Thoracic aorta (tissue), 2 donors: ENCODE data around the gene SMARCA4. TPM values are rescaled to one million over a fixed set of nuclear protein-coding genes. Genes with fewer than 3 reads are reported as not detected.

Experiments
- ATAC-seq: fragments of 150-250 bp; one replicate; pipeline ENCODE4 v1.8.0; 2017; ENCODE audit warnings: low read depth; ENCODE audit not compliant: insufficient number of reproducible peaks, low FRiP score
- DNase-seq: peaks from one replicate; pipeline ENCODE4 v3.0.0-alpha.2; 2020; ENCODE audit warnings: low spot score
- H3K27ac ChIP-seq, 2 donors: fragments of 200-600 bp; sonication (generic); 1 replicate in 1 of 2; 2 replicates in 1 of 2; pipeline ENCODE4 v1.5.1; 2016; ENCODE audit warnings: mild to moderate bottlenecking in 2 of 2, moderate library complexity in 2 of 2
- H3K27me3 ChIP-seq: fragments of 200-600 bp; sonication (generic); replicated peaks from 2 replicates; pipeline ENCODE4 v1.6.0; 2016; ENCODE audit warnings: mild to moderate bottlenecking; ENCODE audit not compliant: insufficient read depth
- H3K36me3 ChIP-seq: fragments of 200-600 bp; sonication (generic); one replicate; pipeline ENCODE4 v1.5.1; 2016
- H3K4me1 ChIP-seq, 2 donors: fragments of 200-600 bp; sonication (generic); 1 replicate in 1 of 2; 2 replicates in 1 of 2; pipeline versions ENCODE4 v1.5.1 to v1.6.0; 2016; ENCODE audit warnings: low read depth in 2 of 2, mild to moderate bottlenecking in 1 of 2; ENCODE audit not compliant: control insufficient read depth in 1 of 2
- H3K4me3 ChIP-seq: fragments of 200-600 bp; sonication (generic); 2 replicates; pipeline ENCODE4 v1.5.1; 2016; ENCODE audit warnings: mild to moderate bottlenecking
- H3K9me3 ChIP-seq: fragments of 200-600 bp; sonication (generic); 2 replicates; pipeline ENCODE4 v1.5.1; 2016
- CTCF ChIP-seq: fragments of 200-600 bp; sonication (generic); IDR thresholded peaks from one replicate; pipeline ENCODE4 v1.5.1; 2019; ENCODE audit warnings: antibody characterized with exemption
- total RNA-seq, 2 donors: library from RNA; depleted of rRNA; stranded (reverse); fragments of >200 nt; gene quantifications; one replicate each; pipeline versions ENCODE4 v1.1.0 to v1.2.3, GENCODE V29; 2016

SMARCA4 gene
- total RNA-seq, 2 donors from 2014 or later: 63.8 to 85.9 TPM

GRCh38 chr19:11034449-11035213 lies 73.8 kb downstream of the SMARCA4 start:
- H3K27me3 ChIP-seq: no peaks in the 10 kb centered on the region
- DNase-seq (no peak), ATAC-seq (no peak)
- H3K4me1 ChIP-seq: peaks cover 0 to 20% of the 10 kb centered on the region in 2 donors
- no peak for TF ChIP-seq CTCF
- no peak overlapping the region for H3K4me3 ChIP-seq
- H3K36me3 ChIP-seq: peaks cover 52% of the 10 kb centered on the region
- H3K9me3 ChIP-seq: no peaks in the 10 kb centered on the region
- peak overlapping the region; percentile 61 to 67 for H3K27ac ChIP-seq

- Histone ChIP-seq H3K27ac (peak overlapping the region; percentile 61 to 67), H3K36me3 (peaks cover 42% of the 10 kb centered on the region)
- TF ChIP-seq CTCF: peak; percentile 84
These were observed 74.9 kb downstream of the SMARCA4 start for GRCh38 chr19:11035441-11036377.

GRCh38 chr19:11038511-11038910 lies 77.7 kb downstream of the SMARCA4 start:
- Histone ChIP-seq H3K9me3 (no peaks in the 10 kb centered on the region), H3K4me3 (no peak overlapping the region), H3K36me3 (peaks cover 41% of the 10 kb centered on the region), H3K4me1 (peaks cover 0 to 20% of the 10 kb centered on the region in 2 donors), H3K27ac (no peak overlapping the region), H3K27me3 (no peaks in the 10 kb centered on the region)
- DNase-seq (no peak), ATAC-seq (no peak)
- TF ChIP-seq CTCF: no peak

More at GRCh38 chr19:11035441-11036377, 74.9 kb downstream of the SMARCA4 start:
- Histone ChIP-seq H3K4me1 (peaks cover 0 to 20% of the 10 kb centered on the region in 2 donors), H3K4me3 (no peak overlapping the region), H3K27me3 (no peaks in the 10 kb centered on the region), H3K9me3 (no peaks in the 10 kb centered on the region)
- DNase-seq (peak; percentile 88), ATAC-seq (peak; percentile 74)

GRCh38 chr19:11041194-11041593 lies 80.4 kb downstream of the SMARCA4 start:
- H3K4me1 ChIP-seq: peaks cover 0 to 2% of the 10 kb centered on the region in 2 donors
- ATAC-seq (no peak), DNase-seq (no peak)
- no peaks in the 10 kb centered on the region for H3K27me3 ChIP-seq
- no peaks in the 10 kb centered on the region for H3K9me3 ChIP-seq
- TF ChIP-seq CTCF: no peak
- H3K27ac ChIP-seq: no peak overlapping the region
- peaks cover 30% of the 10 kb centered on the region for H3K36me3 ChIP-seq
- H3K4me3 ChIP-seq: no peak overlapping the region
